Measurements from ENCODE around the gene LAT.

- no peak for TF ChIP-seq CEBPB (IDR thresholded peaks at IDR 0.05; ENCODE audit: low read depth)
- no peak for TF ChIP-seq POLR2A (IDR thresholded peaks at IDR 0.05; ENCODE audit: borderline replicate concordance, extremely low read depth, insufficient read depth, insufficient read length)
- no peak for TF ChIP-seq RAD21 (IDR thresholded peaks at IDR 0.05; ENCODE audit: low read depth)
- no peak for TF ChIP-seq MAX (IDR thresholded peaks at IDR 0.05)
- no peak for TF ChIP-seq CTCF (IDR thresholded peaks at IDR 0.05 in 2 of 3, conservative IDR thresholded peaks at IDR 0.05 in 1 of 3; ENCODE audit: borderline replicate concordance in 1 of 3, insufficient read depth in 1 of 3, low read depth in 2 of 3, low read length in 2 of 3)
- TF ChIP-seq TCF7L2 (IDR thresholded peaks at IDR 0.05; ENCODE audit: borderline replicate concordance, extremely low read depth, insufficient read depth, insufficient read length): no peak
- TF ChIP-seq POLR2AphosphoS5 (IDR thresholded peaks at IDR 0.05; ENCODE audit: low read depth, low read length): no peak
- no peak for TF ChIP-seq ZBTB33 (IDR thresholded peaks at IDR 0.05; ENCODE audit: extremely low read depth, insufficient replicate concordance, low read length)
- no peak for TF ChIP-seq JUND (IDR thresholded peaks at IDR 0.05)
- no peak for TF ChIP-seq EZH2phosphoT487 (IDR thresholded peaks at IDR 0.05; ENCODE audit: borderline replicate concordance)
- no peak for TF ChIP-seq ZFX (IDR thresholded peaks at IDR 0.05)
- TF ChIP-seq EZH2 (IDR thresholded peaks at IDR 0.05): no peak
Measured at GRCh38 chr16:29025735-29026134, 40.9 kb downstream of the LAT start.

All from HCT116 (cell line).